ENCODE results near the gene MOSPD3.

DNA sequence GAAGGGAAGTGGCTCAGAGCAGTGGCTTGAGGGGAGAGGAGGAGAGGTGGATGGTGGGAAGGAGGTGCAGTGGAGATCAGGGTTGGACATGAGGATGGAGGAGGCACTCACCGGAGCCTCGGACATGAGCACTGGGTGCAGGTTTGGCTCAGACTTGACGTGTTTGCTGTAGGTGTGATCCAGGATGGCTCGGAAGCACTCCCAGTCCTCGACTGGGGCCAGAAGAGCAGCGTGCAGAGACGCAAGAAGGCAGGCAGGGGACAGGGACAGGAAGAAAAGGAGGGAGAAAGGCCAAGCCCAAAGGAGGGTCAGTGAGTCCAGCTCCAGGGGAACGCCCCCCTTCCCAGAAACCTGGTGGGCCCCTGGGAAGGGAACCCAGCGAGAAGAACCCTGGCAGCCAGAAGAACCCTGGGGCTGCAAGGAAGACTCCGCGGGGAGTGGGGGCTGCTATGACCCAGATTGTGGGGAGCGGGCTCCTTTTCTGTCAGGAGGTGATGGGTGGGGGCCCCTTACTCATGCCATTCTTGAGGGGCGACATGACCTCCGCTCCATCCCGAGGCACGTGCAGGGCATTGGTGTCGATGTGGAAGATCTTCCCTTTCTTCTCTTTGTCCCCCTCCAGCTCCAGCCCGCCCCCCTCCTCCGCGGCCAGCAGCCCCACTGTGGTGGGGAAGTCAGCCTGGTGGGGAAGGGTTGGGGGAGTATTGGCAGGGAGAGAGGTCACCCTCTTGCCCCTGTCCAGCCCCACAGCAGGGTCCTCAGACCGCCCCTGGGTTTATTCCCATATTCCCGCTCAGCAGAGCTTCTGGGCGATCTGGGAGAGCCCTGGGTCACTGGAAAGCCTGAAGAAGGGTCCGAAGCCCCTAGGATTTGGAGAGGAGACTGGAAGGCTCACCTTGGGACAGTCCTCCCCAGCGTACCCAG lies 42.8 kb downstream of the MOSPD3 start:
- TF ChIP-seq, protein P1, sequence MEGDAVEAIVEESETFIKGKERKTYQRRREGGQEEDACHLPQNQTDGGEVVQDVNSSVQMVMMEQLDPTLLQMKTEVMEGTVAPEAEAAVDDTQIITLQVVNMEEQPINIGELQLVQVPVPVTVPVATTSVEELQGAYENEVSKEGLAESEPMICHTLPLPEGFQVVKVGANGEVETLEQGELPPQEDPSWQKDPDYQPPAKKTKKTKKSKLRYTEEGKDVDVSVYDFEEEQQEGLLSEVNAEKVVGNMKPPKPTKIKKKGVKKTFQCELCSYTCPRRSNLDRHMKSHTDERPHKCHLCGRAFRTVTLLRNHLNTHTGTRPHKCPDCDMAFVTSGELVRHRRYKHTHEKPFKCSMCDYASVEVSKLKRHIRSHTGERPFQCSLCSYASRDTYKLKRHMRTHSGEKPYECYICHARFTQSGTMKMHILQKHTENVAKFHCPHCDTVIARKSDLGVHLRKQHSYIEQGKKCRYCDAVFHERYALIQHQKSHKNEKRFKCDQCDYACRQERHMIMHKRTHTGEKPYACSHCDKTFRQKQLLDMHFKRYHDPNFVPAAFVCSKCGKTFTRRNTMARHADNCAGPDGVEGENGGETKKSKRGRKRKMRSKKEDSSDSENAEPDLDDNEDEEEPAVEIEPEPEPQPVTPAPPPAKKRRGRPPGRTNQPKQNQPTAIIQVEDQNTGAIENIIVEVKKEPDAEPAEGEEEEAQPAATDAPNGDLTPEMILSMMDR (IDR thresholded peaks at IDR 0.05; ENCODE audit: borderline replicate concordance, extremely low read depth, low read length, poor library complexity, severe bottlenecking) = no peak
- no peak for TF ChIP-seq EZH2 (IDR thresholded peaks at IDR 0.05; ENCODE audit: borderline replicate concordance, low read depth, low read length, severe bottlenecking)

Data from DND-41 (cell line).